HepG2 (cell line): ENCODE data around the gene GHRH. TPM values are rescaled to one million over a fixed set of nuclear protein-coding genes. Genes with fewer than 3 reads are reported as not detected.

Experiments
- ATAC-seq: fragments of 200-7000 bp; cut with Tn5 transposase; 3 replicates; pipeline ENCODE4 v1.9.1; 2020; ENCODE audit warnings: mild to moderate bottlenecking, moderate library complexity
- BruUV-seq: library from RNA; stranded (reverse); fragments of 400-500 nt; replicated peaks from 2 replicates; lab custom pipeline; 2021; lab: Mats Ljungman, UMichigan
- CTCF ChIA-PET: fragments of 300-600 bp; formaldehyde crosslinking; extraction: SDS; loops from one replicate; lab custom pipeline; 2021; ENCODE audit warnings: low total read pairs, inconsistent platforms, low intra/inter-chr PET ratio; lab: Yijun Ruan, JAX
- POLR2A ChIA-PET: fragments of 350-600 bp; sonication (Branson Sonifier 250); formaldehyde crosslinking; loops from one replicate; lab custom pipeline; 2020; ENCODE audit warnings: antibody characterized with exemption, inconsistent platforms; lab: Yijun Ruan, JAX
- DNase-seq: peaks from one replicate; pipeline ENCODE4 v3.0.0-alpha.2; 2015; ENCODE audit warnings: low spot score
- FAIRE-seq: peaks from 3 replicates; lab custom pipeline; 2011; peaks lifted over from hg19 to GRCh38; lab: Jason Lieb, UNC
- H2AFZ ChIP-seq: one replicate; pipeline ENCODE4 v1.6.1; 2011; ENCODE audit warnings: low read length, inconsistent platforms
- H3K27ac ChIP-seq: fragments of 300-600 bp; 3 replicates; pipeline ENCODE4 v1.8.0; 2011; ENCODE audit warnings: mixed run types, mild to moderate bottlenecking, mixed read lengths, low read length, inconsistent platforms; ENCODE audit not compliant: insufficient read depth; ENCODE audit errors: extremely low read length
- H3K27me3 ChIP-seq, 2 experiments: fragments of 200-600 bp in 1 of 2; 2 replicates in 1 of 2; 3 replicates in 1 of 2; pipeline versions ENCODE4 v1.6.0 to v1.8.0; 2011; ENCODE audit warnings: low read length in 2 of 2, mild to moderate bottlenecking in 2 of 2, moderate library complexity in 2 of 2, inconsistent platforms in 1 of 2; ENCODE audit not compliant: insufficient read depth in 2 of 2, control insufficient read depth in 1 of 2
- H3K36me3 ChIP-seq, 2 experiments: fragments of 200-600 bp in 1 of 2; replicated peaks in 1 of 2; 2 replicates in 1 of 2; 3 replicates in 1 of 2; pipeline versions ENCODE4 v1.5.1 to v1.8.0; 2011; ENCODE audit warnings: low read length in 2 of 2, inconsistent platforms in 1 of 2; ENCODE audit not compliant: insufficient read depth in 2 of 2, control insufficient read depth in 1 of 2
- H3K4me1 ChIP-seq: 2 replicates; pipeline ENCODE4 v1.5.1; 2012; ENCODE audit warnings: low read length, inconsistent platforms; ENCODE audit not compliant: insufficient read depth
- H3K4me2 ChIP-seq: 2 replicates; pipeline ENCODE4 v1.6.0; 2011; ENCODE audit warnings: low read depth, low read length, inconsistent platforms
- H3K4me3 ChIP-seq, 3 experiments: fragments of 200-600 bp in 1 of 3; sonication (generic), shearing (Covaris generic) in 1 of 3; replicated peaks in 1 of 3; 2 replicates each; pipeline ENCODE4 v1.5.1; 2011 to 2016; ENCODE audit warnings: low read length in 3 of 3, inconsistent platforms in 2 of 3, low read depth in 2 of 3, mild to moderate bottlenecking in 2 of 3, control low read depth in 1 of 3, mixed read lengths in 1 of 3; ENCODE audit not compliant: insufficient read depth in 1 of 3
- H3K79me2 ChIP-seq: one replicate; pipeline ENCODE4 v1.6.1; 2011; ENCODE audit warnings: low read length, inconsistent platforms; ENCODE audit not compliant: insufficient read depth
- H3K9ac ChIP-seq: 2 replicates; pipeline ENCODE4 v1.6.0; 2011; ENCODE audit warnings: mild to moderate bottlenecking, low read depth, low read length, inconsistent platforms; ENCODE audit not compliant: insufficient read depth
- H3K9me3 ChIP-seq: 2 replicates; pipeline ENCODE4 v1.5.1; 2012; ENCODE audit warnings: mild to moderate bottlenecking, low read length
- H4K20me1 ChIP-seq: 2 replicates; pipeline ENCODE4 v1.6.0; 2011; ENCODE audit warnings: inconsistent platforms, mild to moderate bottlenecking, low read length, moderate library complexity; ENCODE audit not compliant: insufficient read depth
- ARID2 ChIP-seq: sonication (generic); formaldehyde crosslinking; IDR thresholded peaks from 2 replicates; pipeline ENCODE4 v1.8.1; 2022; ENCODE audit warnings: mild to moderate bottlenecking, missing genetic modification reagents, borderline replicate concordance
- CEBPB ChIP-seq: IDR thresholded peaks from 2 replicates; pipeline ENCODE4 v1.6.1; 2011; ENCODE audit warnings: low read depth, low read length, improper control_type of control experiment, borderline replicate concordance
- CENPX ChIP-seq: sonication (generic); formaldehyde crosslinking; IDR thresholded peaks from 2 replicates; pipeline ENCODE4 v1.9.0; 2021; ENCODE audit warnings: mild to moderate bottlenecking, missing genetic modification reagents, moderate library complexity
- EP300 ChIP-seq, 3 experiments: sonication (generic) in 1 of 3; formaldehyde crosslinking in 1 of 3; IDR thresholded peaks; 2 replicates each; pipeline versions ENCODE4 v1.5.1 to v1.6.1; 2011 to 2020; ENCODE audit warnings: low read depth in 2 of 3, low read length in 2 of 3, borderline replicate concordance in 1 of 3, improper control_type of control experiment in 1 of 3, mild to moderate bottlenecking in 1 of 3, missing genetic modification reagents in 1 of 3, moderate library complexity in 1 of 3
- HMG20A ChIP-seq: IDR thresholded peaks from 2 replicates; pipeline ENCODE4 v1.6.1; 2016; ENCODE audit warnings: borderline replicate concordance
- KLF12 ChIP-seq: sonication (generic); formaldehyde crosslinking; IDR thresholded peaks from 2 replicates; pipeline ENCODE4 v1.4.0; 2020; ENCODE audit warnings: missing genetic modification reagents, borderline replicate concordance
- NR2C2 ChIP-seq: sonication (generic); formaldehyde crosslinking; IDR thresholded peaks from 2 replicates; pipeline ENCODE4 v1.4.0; 2020; ENCODE audit warnings: missing genetic modification reagents, mild to moderate bottlenecking, moderate library complexity, borderline replicate concordance
- POLR2G ChIP-seq: fragments of 200-400 bp; formaldehyde crosslinking; IDR thresholded peaks from 2 replicates; pipeline ENCODE4 v1.6.1; 2018; ENCODE audit warnings: mild to moderate bottlenecking, low read depth, low read length, moderate library complexity
- SAFB2 ChIP-seq: sonication (generic); formaldehyde crosslinking; IDR thresholded peaks from 2 replicates; pipeline ENCODE4 v1.5.1; 2020; ENCODE audit warnings: missing genetic modification reagents, low read depth, mild to moderate bottlenecking, borderline replicate concordance
- ZNF550 ChIP-seq: sonication (generic); formaldehyde crosslinking; IDR thresholded peaks from 2 replicates; pipeline ENCODE4 v1.4.0; 2020; ENCODE audit warnings: mild to moderate bottlenecking, missing genetic modification reagents, borderline replicate concordance
- ZNF775 ChIP-seq: sonication (generic); formaldehyde crosslinking; IDR thresholded peaks from 2 replicates; pipeline ENCODE4 v1.4.0; 2020; ENCODE audit warnings: missing genetic modification reagents, mild to moderate bottlenecking, moderate library complexity, borderline replicate concordance
- WGBS: methylation state at CpG from one replicate; pipeline ENCODE4 v1.1.6; 2017; ENCODE audit warnings: low lambda C conversion rate; 5-methylcytosine and 5-hydroxymethylcytosine counted together
- in situ Hi-C: cut with HindIII; loops from 2 replicates; pipeline ENCODE4 v1.10.0; 2017; ENCODE audit warnings: low pct_unique_long_range_greater_than_20kb; ENCODE audit not compliant: extremely low pct_ligation_motif_present
- intact Hi-C: fragments of 100-400 bp; cut with micrococcal nuclease; formaldehyde crosslinking; loops from one replicate; pipeline ENCODE4 v1.10.0; 2022; ENCODE audit not compliant: unreplicated experiment
- polyA plus RNA-seq, 8 experiments: library from polyadenylated mRNA; depleted of rRNA in 3 of 8; stranded (reverse) in 7 of 8; unstranded in 1 of 8; fragments of >200 nt; fragmentation: Illumina TruSeq in 4 of 8; extraction: Trizol in 4 of 8; gene quantifications; 2 replicates each; pipeline versions ENCODE4 v1.2.1 to v1.2.3, GENCODE V29; 2011 to 2016; ENCODE audit warnings: low read depth in 4 of 8, missing spikeins in 1 of 8, mixed read lengths in 1 of 8; ENCODE audit not compliant: insufficient read depth in 1 of 8
- total RNA-seq, 5 experiments: library from RNA; depleted of rRNA; stranded (reverse); fragments of >200 nt; fragmentation: Illumina TruSeq; extraction: Trizol; gene quantifications; 2 replicates each; pipeline ENCODE4 v1.2.3, GENCODE V29; 2016; ENCODE audit warnings: low read depth in 1 of 5
- TF ChIP-seq, protein P1 (sequence below): sonication (generic); formaldehyde crosslinking; IDR thresholded peaks from 2 replicates; pipeline ENCODE4 v1.8.1; 2023; ENCODE audit warnings: mild to moderate bottlenecking, inconsistent platforms, moderate library complexity, missing genetic modification reagents, borderline replicate concordance
- TF ChIP-seq, protein P2 (sequence below): sonication (generic); formaldehyde crosslinking; IDR thresholded peaks from 2 replicates; pipeline ENCODE4 v1.4.0; 2020; ENCODE audit warnings: missing genetic modification reagents, mild to moderate bottlenecking, borderline replicate concordance

GHRH gene
- total and polyA plus RNA-seq, 2 of the 13 experiments (the other 11 are each of a cell fraction or from before 2014, with no cell fraction given): not detected

- 98% methylated on average over 3 of the region's 3 CpGs for WGBS
- no peak for FAIRE-seq
- intact Hi-C loops: no loop called here
Measured at GRCh38 chr20:37204056-37204455, 57.6 kb downstream of the GHRH start.

More at GRCh38 chr20:37204056-37204455, 57.6 kb downstream of the GHRH start:
- Histone ChIP-seq H3K9me3 (no peaks in the 10 kb centered on the region), H3K27ac (no peak overlapping the region), H3K4me2 (no peak overlapping the region), H3K4me3 (no peak overlapping the region), H3K9ac (no peak overlapping the region), H3K36me3 (peaks cover 58 to 97% of the 10 kb centered on the region in 2 experiments), H3K4me1 (peaks cover 10% of the 10 kb centered on the region), H3K79me2 (peaks cover 14% of the 10 kb centered on the region), H2AFZ (no peak overlapping the region), H4K20me1 (peaks cover 21% of the 10 kb centered on the region; the same call in 1 of the 2 replicates), H3K27me3 (no peaks in the 10 kb centered on the region)
- in situ Hi-C loops: no loop called here
- CTCF ChIA-PET: interaction anchor here (3.8 kb wide), 1 partner anchor 330 kb away, joined by 40 read pairs; no protein-coding TSS in a partner anchor
- TF ChIP-seq CEBPB: no peak
- no peak for TF ChIP-seq ZNF775 (CRISPR knock-in tag)
- TF ChIP-seq CENPX (CRISPR knock-in tag): no peak
- no peak for TF ChIP-seq POLR2G
- no peak for TF ChIP-seq ZNF550
- TF ChIP-seq, protein P1, sequence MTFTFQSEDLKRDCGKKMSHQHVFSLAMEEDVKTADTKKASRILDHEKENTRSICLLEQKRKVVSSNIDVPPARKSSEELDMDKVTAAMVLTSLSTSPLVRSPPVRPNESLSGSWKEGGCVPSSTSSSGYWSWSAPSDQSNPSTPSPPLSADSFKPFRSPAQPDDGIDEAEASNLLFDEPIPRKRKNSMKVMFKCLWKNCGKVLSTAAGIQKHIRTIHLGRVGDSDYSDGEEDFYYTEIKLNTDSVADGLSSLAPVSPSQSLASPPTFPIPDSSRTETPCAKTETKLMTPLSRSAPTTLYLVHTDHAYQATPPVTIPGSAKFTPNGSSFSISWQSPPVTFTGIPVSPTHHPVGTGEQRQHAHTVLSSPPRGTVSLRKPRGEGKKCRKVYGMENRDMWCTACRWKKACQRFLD: no peak
- no peak for TF ChIP-seq HMG20A
- TF ChIP-seq KLF12 (CRISPR knock-in tag): no peak
- no peak for TF ChIP-seq NR2C2 (CRISPR knock-in tag)
- TF ChIP-seq EP300 (IDR thresholded peaks at IDR 0.05; ENCODE audit: low read depth in 2 of 2, low read length in 2 of 2): no peak
- TF ChIP-seq EP300 (CRISPR knock-in tag; IDR thresholded peaks at IDR 0.05; ENCODE audit: borderline replicate concordance): no peak
- TF ChIP-seq, protein P2, sequence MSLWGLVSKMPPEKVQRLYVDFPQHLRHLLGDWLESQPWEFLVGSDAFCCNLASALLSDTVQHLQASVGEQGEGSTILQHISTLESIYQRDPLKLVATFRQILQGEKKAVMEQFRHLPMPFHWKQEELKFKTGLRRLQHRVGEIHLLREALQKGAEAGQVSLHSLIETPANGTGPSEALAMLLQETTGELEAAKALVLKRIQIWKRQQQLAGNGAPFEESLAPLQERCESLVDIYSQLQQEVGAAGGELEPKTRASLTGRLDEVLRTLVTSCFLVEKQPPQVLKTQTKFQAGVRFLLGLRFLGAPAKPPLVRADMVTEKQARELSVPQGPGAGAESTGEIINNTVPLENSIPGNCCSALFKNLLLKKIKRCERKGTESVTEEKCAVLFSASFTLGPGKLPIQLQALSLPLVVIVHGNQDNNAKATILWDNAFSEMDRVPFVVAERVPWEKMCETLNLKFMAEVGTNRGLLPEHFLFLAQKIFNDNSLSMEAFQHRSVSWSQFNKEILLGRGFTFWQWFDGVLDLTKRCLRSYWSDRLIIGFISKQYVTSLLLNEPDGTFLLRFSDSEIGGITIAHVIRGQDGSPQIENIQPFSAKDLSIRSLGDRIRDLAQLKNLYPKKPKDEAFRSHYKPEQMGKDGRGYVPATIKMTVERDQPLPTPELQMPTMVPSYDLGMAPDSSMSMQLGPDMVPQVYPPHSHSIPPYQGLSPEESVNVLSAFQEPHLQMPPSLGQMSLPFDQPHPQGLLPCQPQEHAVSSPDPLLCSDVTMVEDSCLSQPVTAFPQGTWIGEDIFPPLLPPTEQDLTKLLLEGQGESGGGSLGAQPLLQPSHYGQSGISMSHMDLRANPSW (CRISPR knock-in tag): no peak
- no peak for TF ChIP-seq SAFB2 (CRISPR knock-in tag)
- TF ChIP-seq ARID2: no peak
- POLR2A ChIA-PET: no interaction called here
- BruUV-seq: no TSS peak
- no peak for ATAC-seq
- no peak for DNase-seq
